Measurements from ENCODE around the gene HIF3A.

HIF3A gene

DNA sequence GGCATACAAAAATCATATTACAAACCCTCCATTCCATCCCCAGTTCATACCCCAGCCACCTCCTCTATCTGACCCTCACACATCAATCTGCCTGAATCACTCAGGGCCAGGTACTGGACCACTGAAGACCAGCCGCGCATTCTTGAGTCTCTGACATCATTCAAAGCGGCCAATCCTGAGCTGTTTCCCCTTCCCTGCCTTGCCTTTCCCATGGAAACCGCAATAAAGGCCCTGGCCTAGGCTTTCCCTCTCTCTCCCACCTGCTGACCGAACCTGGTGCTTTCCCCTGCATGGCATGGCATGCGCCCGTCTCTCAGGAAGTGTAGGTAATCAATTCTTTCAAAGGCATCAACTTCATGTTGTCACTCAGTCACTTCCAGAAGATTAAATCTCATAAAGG lies 17.7 kb upstream of the HIF3A start:
- TF ChIP-seq SIN3A (IDR thresholded peaks at IDR 0.05; ENCODE audit: borderline replicate concordance, insufficient read depth, low read length) (no peak), TAF1 (IDR thresholded peaks at IDR 0.05; ENCODE audit: borderline replicate concordance, insufficient read depth, low read length) (no peak), POLR2AphosphoS5 (IDR thresholded peaks at IDR 0.05; ENCODE audit: low read depth, low read length) (no peak)

DNA sequence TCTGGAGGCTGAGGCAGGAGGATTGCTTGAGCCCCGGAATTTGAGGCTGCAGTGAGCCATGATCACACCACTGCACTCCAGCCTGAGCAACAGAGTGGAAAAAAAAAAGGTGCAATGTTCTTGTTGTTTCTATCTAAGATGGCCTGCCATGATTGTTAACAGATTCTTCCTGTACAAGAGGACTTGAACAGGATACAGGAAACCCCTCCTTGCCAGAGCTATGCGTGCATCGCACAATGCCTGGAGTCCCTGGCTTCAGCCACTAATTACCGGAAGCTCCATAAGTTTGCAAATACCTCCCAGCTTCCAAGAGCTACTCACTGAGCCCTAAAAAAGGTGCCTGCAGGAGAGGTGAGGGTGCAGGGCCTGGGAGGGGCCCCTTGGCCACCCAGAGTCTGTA lies 13.1 kb upstream of the HIF3A start:
- TF ChIP-seq POLR2AphosphoS5 (IDR thresholded peaks at IDR 0.05; ENCODE audit: low read depth, low read length) (no peak), FOXP2 (optimal IDR thresholded peaks at IDR 0.05; ENCODE audit: borderline replicate concordance, extremely low read depth, extremely low read length, insufficient read depth) (peak; percentile 22)

DNA sequence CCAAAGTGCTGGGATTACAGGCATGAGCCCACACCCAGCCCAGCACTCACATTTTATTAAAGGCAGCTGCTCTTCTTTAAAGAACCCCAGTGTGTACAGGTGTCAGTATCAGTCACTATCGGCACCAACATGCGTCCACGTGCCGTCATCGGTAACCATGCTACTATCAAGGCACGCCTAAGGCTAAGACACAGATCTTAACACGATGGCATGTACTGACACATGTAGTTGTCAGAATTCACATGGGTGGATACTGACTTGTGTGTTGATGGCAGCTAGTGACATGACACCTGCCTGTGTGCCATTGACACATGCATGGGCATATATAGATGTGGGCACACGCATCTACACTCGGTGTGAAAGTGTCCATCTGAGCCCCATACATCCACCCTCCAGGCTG lies 12.2 kb upstream of the HIF3A start:
- no peak for TF ChIP-seq SIN3A (IDR thresholded peaks at IDR 0.05; ENCODE audit: borderline replicate concordance, insufficient read depth, low read length)
- no peak for TF ChIP-seq POLR2AphosphoS5 (IDR thresholded peaks at IDR 0.05; ENCODE audit: low read depth, low read length)
- TF ChIP-seq FOXP2 (optimal IDR thresholded peaks at IDR 0.05; ENCODE audit: borderline replicate concordance, extremely low read depth, extremely low read length, insufficient read depth), result no peak
- TF ChIP-seq TAF1 (IDR thresholded peaks at IDR 0.05; ENCODE audit: borderline replicate concordance, insufficient read depth, low read length), result no peak
- TF ChIP-seq, protein P1, sequence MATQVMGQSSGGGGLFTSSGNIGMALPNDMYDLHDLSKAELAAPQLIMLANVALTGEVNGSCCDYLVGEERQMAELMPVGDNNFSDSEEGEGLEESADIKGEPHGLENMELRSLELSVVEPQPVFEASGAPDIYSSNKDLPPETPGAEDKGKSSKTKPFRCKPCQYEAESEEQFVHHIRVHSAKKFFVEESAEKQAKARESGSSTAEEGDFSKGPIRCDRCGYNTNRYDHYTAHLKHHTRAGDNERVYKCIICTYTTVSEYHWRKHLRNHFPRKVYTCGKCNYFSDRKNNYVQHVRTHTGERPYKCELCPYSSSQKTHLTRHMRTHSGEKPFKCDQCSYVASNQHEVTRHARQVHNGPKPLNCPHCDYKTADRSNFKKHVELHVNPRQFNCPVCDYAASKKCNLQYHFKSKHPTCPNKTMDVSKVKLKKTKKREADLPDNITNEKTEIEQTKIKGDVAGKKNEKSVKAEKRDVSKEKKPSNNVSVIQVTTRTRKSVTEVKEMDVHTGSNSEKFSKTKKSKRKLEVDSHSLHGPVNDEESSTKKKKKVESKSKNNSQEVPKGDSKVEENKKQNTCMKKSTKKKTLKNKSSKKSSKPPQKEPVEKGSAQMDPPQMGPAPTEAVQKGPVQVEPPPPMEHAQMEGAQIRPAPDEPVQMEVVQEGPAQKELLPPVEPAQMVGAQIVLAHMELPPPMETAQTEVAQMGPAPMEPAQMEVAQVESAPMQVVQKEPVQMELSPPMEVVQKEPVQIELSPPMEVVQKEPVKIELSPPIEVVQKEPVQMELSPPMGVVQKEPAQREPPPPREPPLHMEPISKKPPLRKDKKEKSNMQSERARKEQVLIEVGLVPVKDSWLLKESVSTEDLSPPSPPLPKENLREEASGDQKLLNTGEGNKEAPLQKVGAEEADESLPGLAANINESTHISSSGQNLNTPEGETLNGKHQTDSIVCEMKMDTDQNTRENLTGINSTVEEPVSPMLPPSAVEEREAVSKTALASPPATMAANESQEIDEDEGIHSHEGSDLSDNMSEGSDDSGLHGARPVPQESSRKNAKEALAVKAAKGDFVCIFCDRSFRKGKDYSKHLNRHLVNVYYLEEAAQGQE (IDR thresholded peaks at IDR 0.05; ENCODE audit: insufficient read depth in 1 of 2, low read depth in 2 of 2, low read length in 2 of 2), result no peak

DNA sequence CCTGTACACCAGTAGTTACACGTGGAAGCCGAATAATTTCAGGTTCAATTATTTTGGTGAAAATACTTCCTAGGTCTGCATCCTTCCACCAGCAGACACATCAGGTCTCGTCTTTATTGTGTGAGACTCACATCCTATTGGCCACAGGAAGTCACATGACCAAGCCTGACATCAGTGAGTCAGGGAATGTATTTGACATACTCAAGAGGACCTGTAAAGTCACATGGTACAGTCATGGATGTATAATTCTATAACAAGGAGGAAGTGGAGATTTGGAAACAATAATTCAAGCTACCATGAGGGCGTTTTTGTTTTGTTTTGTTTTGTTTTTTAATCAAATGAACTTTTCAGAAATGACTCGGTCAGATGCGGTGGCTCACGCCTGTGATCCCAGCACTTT lies 9.3 kb upstream of the HIF3A start:
- TF ChIP-seq TAF1 (IDR thresholded peaks at IDR 0.05; ENCODE audit: borderline replicate concordance, insufficient read depth, low read length) (no peak), SIN3A (IDR thresholded peaks at IDR 0.05; ENCODE audit: borderline replicate concordance, insufficient read depth, low read length) (no peak), FOXP2 (optimal IDR thresholded peaks at IDR 0.05; ENCODE audit: borderline replicate concordance, extremely low read depth, extremely low read length, insufficient read depth) (no peak), POLR2AphosphoS5 (IDR thresholded peaks at IDR 0.05; ENCODE audit: low read depth, low read length) (no peak)
- TF ChIP-seq, protein P1 (IDR thresholded peaks at IDR 0.05; ENCODE audit: insufficient read depth in 1 of 2, low read depth in 2 of 2, low read length in 2 of 2), result no peak

DNA sequence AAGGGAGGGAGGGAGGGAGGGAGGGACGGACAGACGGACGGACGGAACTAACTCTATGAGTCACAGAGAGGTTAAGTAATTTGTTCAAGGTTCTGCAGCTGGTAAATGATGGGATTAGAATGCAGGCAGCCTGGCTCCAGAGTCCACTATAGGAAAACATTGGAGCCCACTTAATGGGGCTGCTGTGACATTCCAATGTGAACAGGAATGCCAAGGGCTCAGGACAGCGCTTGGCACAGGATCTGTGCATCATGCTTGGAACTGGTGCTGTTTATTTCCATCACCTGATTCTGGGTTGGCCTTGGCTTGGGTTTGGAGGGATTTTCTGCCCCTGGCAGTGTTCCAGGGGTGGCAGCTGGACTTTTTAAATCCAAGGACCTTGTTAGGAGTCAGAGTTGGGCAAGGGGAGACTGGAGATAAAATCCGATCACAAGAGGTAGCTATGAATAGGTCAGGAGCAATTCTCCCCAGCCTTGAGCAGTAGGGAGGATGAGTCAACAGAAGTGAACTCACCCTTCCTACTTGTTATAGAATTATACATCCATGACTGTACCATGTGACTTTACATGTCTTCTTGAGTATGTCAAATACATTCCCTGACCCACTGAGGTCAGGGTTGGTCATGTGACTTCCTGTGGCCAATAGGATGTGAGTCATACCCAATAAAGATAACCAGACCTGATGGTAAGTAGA lies 7.8 kb upstream of the HIF3A start:
- TF ChIP-seq SIN3A (IDR thresholded peaks at IDR 0.05; ENCODE audit: borderline replicate concordance, insufficient read depth, low read length) (0 out of 2 replicates have a peak, but pooled peaks have one; percentile 14), FOXP2 (optimal IDR thresholded peaks at IDR 0.05; ENCODE audit: borderline replicate concordance, extremely low read depth, extremely low read length, insufficient read depth) (no peak), POLR2AphosphoS5 (IDR thresholded peaks at IDR 0.05; ENCODE audit: low read depth, low read length) (0 out of 2 replicates have a peak, but pooled peaks have one; percentile 31), TAF1 (IDR thresholded peaks at IDR 0.05; ENCODE audit: borderline replicate concordance, insufficient read depth, low read length) (no peak)
- TF ChIP-seq, protein P1 (IDR thresholded peaks at IDR 0.05; ENCODE audit: insufficient read depth in 1 of 2, low read depth in 2 of 2, low read length in 2 of 2), result no peak
